GM19395 (cell line): ENCODE results near the gene ADAMTS19.

ENCODE experiments used
- ATAC-seq: cut with Tn5 transposase; IDR thresholded peaks from one replicate; pipeline ENCODE4 v1.9.1; 2021; ENCODE audit warnings: mild to moderate bottlenecking, moderate library complexity; ENCODE audit not compliant: unreplicated experiment

The ADAMTS19 gene

GRCh38 chr5:129664336-129664937 is 204.3 kb downstream of the ADAMTS19 start:
- ATAC-seq = peak; percentile 70

GRCh38 chr5:129670957-129671500 is 210.9 kb downstream of the ADAMTS19 start:
- ATAC-seq = no peak

GRCh38 chr5:129672006-129672405 is 211.9 kb downstream of the ADAMTS19 start:
- ATAC-seq = no peak

- no peak for ATAC-seq
Measured at GRCh38 chr5:129679671-129680070, 219.6 kb downstream of the ADAMTS19 start.

GRCh38 chr5:129687941-129688340 is 227.8 kb downstream of the ADAMTS19 start:
- ATAC-seq = no peak

GRCh38 chr5:129689045-129689444 is 228.9 kb downstream of the ADAMTS19 start:
- ATAC-seq = no peak

GRCh38 chr5:129691220-129691619 is 231.1 kb downstream of the ADAMTS19 start:
- ATAC-seq = no peak

GRCh38 chr5:129696636-129697035 is 236.5 kb downstream of the ADAMTS19 start:
- ATAC-seq = no peak

GRCh38 chr5:129698661-129699060 is 238.6 kb downstream of the ADAMTS19 start:
- ATAC-seq = no peak

- ATAC-seq = no peak
Measured at GRCh38 chr5:129716235-129716634, 256.1 kb downstream of the ADAMTS19 start.

GRCh38 chr5:129716651-129717050 is 256.6 kb downstream of the ADAMTS19 start:
- no peak for ATAC-seq

- ATAC-seq = no peak
Measured at GRCh38 chr5:129717751-129718310, 257.7 kb downstream of the ADAMTS19 start.

GRCh38 chr5:129718471-129719090 is 258.5 kb downstream of the ADAMTS19 start:
- no peak for ATAC-seq

- no peak for ATAC-seq
Measured at GRCh38 chr5:129724222-129724621, 264.1 kb downstream of the ADAMTS19 start.

GRCh38 chr5:129724647-129725046 is 264.5 kb downstream of the ADAMTS19 start:
- no peak for ATAC-seq

- ATAC-seq = no peak
Measured at GRCh38 chr5:129739773-129740172, 279.7 kb downstream of the ADAMTS19 start.

- no peak for ATAC-seq
Measured at GRCh38 chr5:129743541-129744187, 283.6 kb downstream of the ADAMTS19 start.

GRCh38 chr5:129745997-129746396 is 285.9 kb downstream of the ADAMTS19 start:
- no peak for ATAC-seq

GRCh38 chr5:129746876-129747275 is 286.8 kb downstream of the ADAMTS19 start:
- no peak for ATAC-seq

- no peak for ATAC-seq
Measured at GRCh38 chr5:129747572-129748407, 287.7 kb downstream of the ADAMTS19 start, which contains the start of gene MINAR2. Gene MINAR2, plus strand, starts transcription at chr5:129748094. Its CDS starts 97 bp downstream, at chr5:129748191.
